Large intestine (tissue), 3 donors: ENCODE data around the gene NRIP3. TPM values are rescaled to one million over a fixed set of nuclear protein-coding genes. Genes with fewer than 3 reads are reported as not detected.
"Not testable (repeated sequence)": the region's sequence is repeated elsewhere in the genome, so short reads cannot be mapped to it uniquely, and the experiment has no call there.

Experiments
- DNase-seq, 2 donors: peaks; one replicate each; pipeline versions ENCODE4 v3.0.0 to v3.0.0-alpha.2; 2013
- H3K27ac ChIP-seq: one replicate; pipeline ENCODE4 v1.5.1; 2013; ENCODE audit warnings: low read length
- H3K27me3 ChIP-seq: 2 replicates; pipeline ENCODE4 v1.6.1; 2013; ENCODE audit warnings: low read length; ENCODE audit not compliant: control insufficient read depth, insufficient read depth
- H3K36me3 ChIP-seq: 2 replicates; pipeline ENCODE4 v1.6.1; 2013; ENCODE audit warnings: low read length; ENCODE audit not compliant: control insufficient read depth, insufficient read depth
- H3K4me1 ChIP-seq: one replicate; pipeline ENCODE4 v1.6.1; 2013; ENCODE audit warnings: low read length; ENCODE audit not compliant: control insufficient read depth, insufficient read depth
- H3K4me3 ChIP-seq: one replicate; pipeline ENCODE4 v1.5.1; 2013; ENCODE audit warnings: low read length
- H3K9me3 ChIP-seq: one replicate; pipeline ENCODE4 v1.6.1; 2013; ENCODE audit warnings: mild to moderate bottlenecking, low read depth, low read length, moderate library complexity; ENCODE audit not compliant: control insufficient read depth
- WGBS: methylation state at CpG from one replicate; pipeline ENCODE4 v1.1.5; 2013; ENCODE audit warnings: low lambda C conversion rate; ENCODE audit not compliant: insufficient coverage; 5-methylcytosine and 5-hydroxymethylcytosine counted together
- polyA plus RNA-seq: library from polyadenylated mRNA; unstranded; fragments of 120-200 nt; gene quantifications from one replicate; pipeline ENCODE4 v1.2.1, GENCODE V29; 2013

Gene NRIP3
- polyA plus RNA-seq, 1 donor = 0.78 TPM

- Histone ChIP-seq H3K27ac (peak overlapping the region; percentile 69), H3K27me3 (no peaks in the 10 kb centered on the region), H3K36me3 (peaks cover 20% of the 10 kb centered on the region), H3K4me1 (peaks cover 16% of the 10 kb centered on the region), H3K4me3 (no peak overlapping the region), H3K9me3 (no peaks in the 10 kb centered on the region)
- DNase-seq = peak; percentile 53 to 75
- WGBS = no CpG with 5 or more reads among the region's 2 CpGs
Measured at GRCh38 chr11:8959546-8960166, 44.1 kb downstream of the NRIP3 start.

DNA sequence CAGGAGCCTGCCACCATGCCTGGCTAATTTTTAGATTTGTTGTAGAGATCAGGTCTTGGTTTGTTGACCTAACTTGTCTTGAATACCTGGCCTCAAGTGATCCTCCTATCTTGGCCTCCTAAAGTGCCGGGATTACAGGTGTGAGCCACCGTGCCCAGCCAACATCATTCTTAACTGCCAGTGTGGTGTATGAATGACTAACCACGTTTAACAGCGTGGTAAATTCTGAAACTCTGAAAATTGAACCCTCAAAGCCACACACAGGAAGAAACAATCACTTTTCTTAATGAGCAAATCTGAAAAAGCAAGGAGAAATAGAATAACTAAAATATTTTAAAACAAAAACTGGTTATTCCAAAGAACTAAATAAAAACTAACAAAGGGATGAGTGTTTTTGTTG is 46.9 kb downstream of the NRIP3 start:
- H3K27ac ChIP-seq = no peak overlapping the region
- H3K27me3 ChIP-seq = no peaks in the 10 kb centered on the region
- no CpG with 5 or more reads among the region's 4 CpGs for WGBS
- no peak for DNase-seq
- no peaks in the 10 kb centered on the region for H3K9me3 ChIP-seq
- H3K4me3 ChIP-seq = no peak overlapping the region
- peaks cover 14% of the 10 kb centered on the region for H3K4me1 ChIP-seq
- H3K36me3 ChIP-seq = peaks cover 34% of the 10 kb centered on the region

- no peak overlapping the region for H3K4me3 ChIP-seq
- no peak for DNase-seq
- no CpG with 5 or more reads among the region's 3 CpGs for WGBS
- no peaks in the 10 kb centered on the region for H3K9me3 ChIP-seq
- H3K27ac ChIP-seq = no peak overlapping the region
- H3K4me1 ChIP-seq = no peaks in the 10 kb centered on the region
- H3K27me3 ChIP-seq = no peaks in the 10 kb centered on the region
- H3K36me3 ChIP-seq = peaks cover 26% of the 10 kb centered on the region
Measured at GRCh38 chr11:8948886-8949285, 54.9 kb downstream of the NRIP3 start.

- Histone ChIP-seq H3K4me3 (no peak overlapping the region), H3K4me1 (no peaks in the 10 kb centered on the region), H3K9me3 (no peaks in the 10 kb centered on the region), H3K27me3 (no peaks in the 10 kb centered on the region), H3K27ac (no peak overlapping the region), H3K36me3 (peaks cover 19% of the 10 kb centered on the region)
- DNase-seq = peak in 1 of 2 donors; percentile 5
- no CpG with 5 or more reads among the region's 4 CpGs for WGBS
Measured at GRCh38 chr11:8947230-8947943, 56.4 kb downstream of the NRIP3 start.

GRCh38 chr11:8942518-8943066 is 61.2 kb downstream of the NRIP3 start, which contains the start of gene ASCL3:
Gene ASCL3, minus strand, starts transcription at chr11:8943016. Its CDS starts 4,855 bp downstream, at chr11:8938161.
- Histone ChIP-seq H3K4me1 (no peaks in the 10 kb centered on the region), H3K4me3 (no peak within 1 kb of the TSS), H3K9me3 (no peaks in the 10 kb centered on the region), H3K36me3 (peaks cover 5% of the 10 kb centered on the region), H3K27ac (no peak within 1 kb of the TSS), H3K27me3 (no peaks in the 10 kb centered on the region)
- 93% methylated on average over 2 of the region's 5 CpGs for WGBS
- no peak for DNase-seq

DNA sequence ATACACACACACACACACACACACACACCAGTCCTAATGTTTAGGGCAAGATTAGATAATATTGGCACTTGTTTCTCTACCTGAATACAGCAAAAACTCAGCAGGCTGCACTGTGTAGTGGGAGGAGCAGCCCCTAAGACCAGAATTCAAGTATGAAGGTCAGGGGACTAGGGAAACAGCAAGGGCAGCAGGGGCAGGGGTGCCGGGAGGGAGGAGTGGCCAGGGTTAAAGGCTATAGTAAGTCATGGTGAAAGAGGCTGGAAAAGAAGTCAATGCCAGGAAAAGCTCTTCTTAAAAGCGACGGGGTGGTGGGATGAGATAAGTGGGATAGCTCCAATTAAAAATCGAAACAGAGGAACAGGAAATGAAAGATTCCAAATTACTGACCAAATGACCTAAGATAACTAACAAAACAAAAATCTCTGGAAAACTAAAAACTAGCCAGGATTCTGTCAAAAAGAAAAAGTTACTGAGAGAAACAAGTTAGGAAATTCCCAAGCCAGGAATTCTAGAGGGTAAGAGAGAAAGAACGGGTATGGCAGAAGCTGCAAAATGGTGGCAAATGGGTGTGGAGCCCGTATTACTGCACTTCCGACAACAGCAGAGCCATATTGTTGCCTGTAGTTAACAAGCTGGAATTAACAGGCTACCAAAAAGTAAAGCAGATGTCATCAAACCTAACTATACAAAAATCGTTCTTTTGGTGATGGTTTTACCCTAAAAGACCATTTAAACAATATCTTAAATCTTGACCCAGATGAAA is 62.3 kb downstream of the NRIP3 start:
- no peaks in the 10 kb centered on the region for H3K27me3 ChIP-seq
- DNase-seq = no peak
- H3K9me3 ChIP-seq = no peaks in the 10 kb centered on the region
- no peaks in the 10 kb centered on the region for H3K4me1 ChIP-seq
- H3K4me3 ChIP-seq = no peak overlapping the region
- H3K27ac ChIP-seq = no peak overlapping the region
- H3K36me3 ChIP-seq = no peaks in the 10 kb centered on the region
- 76% methylated on average over 6 of the region's 8 CpGs for WGBS

DNA sequence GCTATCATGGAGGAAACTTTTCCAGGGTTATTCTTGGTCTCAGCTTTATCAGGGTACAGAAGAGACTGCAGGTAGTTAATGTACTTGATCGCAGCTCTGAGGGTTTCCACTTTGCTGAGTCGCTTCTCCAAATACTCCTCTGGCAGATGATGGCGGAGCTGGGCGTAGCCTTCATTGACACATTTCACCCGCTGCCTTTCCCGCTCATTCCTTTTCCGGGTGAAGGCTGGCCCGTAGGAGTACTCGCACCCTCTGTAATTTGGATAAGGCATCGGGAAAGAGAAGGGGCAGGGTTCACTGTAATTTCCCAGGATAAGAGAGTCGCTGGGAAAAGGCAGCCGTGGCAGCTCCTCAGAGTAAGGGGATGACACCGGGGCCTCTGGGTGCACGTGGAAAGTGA is 66.1 kb downstream of the NRIP3 start:
- Histone ChIP-seq H3K4me1 (peaks cover 3% of the 10 kb centered on the region), H3K4me3 (no peak overlapping the region), H3K27me3 (no peaks in the 10 kb centered on the region), H3K9me3 (no peaks in the 10 kb centered on the region), H3K27ac (no peak overlapping the region), H3K36me3 (no peaks in the 10 kb centered on the region)
- WGBS = no CpG with 5 or more reads among the region's 14 CpGs
- DNase-seq = no peak

- DNase-seq = no peak
- H3K4me1 ChIP-seq = peaks cover 3% of the 10 kb centered on the region
- no peak overlapping the region for H3K27ac ChIP-seq
- no peaks in the 10 kb centered on the region for H3K36me3 ChIP-seq
- H3K9me3 ChIP-seq = no peaks in the 10 kb centered on the region
- H3K27me3 ChIP-seq = no peaks in the 10 kb centered on the region
- WGBS = 86% methylated on average over 1 of the region's 10 CpGs
- H3K4me3 ChIP-seq = no peak overlapping the region
Measured at GRCh38 chr11:8937159-8937558, 66.6 kb downstream of the NRIP3 start.

GRCh38 chr11:8935789-8936188 is 68.0 kb downstream of the NRIP3 start:
- not testable (repeated sequence) for DNase-seq, H3K4me3 ChIP-seq, H3K27me3 ChIP-seq, H3K9me3 ChIP-seq, H3K4me1 ChIP-seq, H3K27ac ChIP-seq, H3K36me3 ChIP-seq
- WGBS = no CpG with 5 or more reads among the region's 2 CpGs

DNA sequence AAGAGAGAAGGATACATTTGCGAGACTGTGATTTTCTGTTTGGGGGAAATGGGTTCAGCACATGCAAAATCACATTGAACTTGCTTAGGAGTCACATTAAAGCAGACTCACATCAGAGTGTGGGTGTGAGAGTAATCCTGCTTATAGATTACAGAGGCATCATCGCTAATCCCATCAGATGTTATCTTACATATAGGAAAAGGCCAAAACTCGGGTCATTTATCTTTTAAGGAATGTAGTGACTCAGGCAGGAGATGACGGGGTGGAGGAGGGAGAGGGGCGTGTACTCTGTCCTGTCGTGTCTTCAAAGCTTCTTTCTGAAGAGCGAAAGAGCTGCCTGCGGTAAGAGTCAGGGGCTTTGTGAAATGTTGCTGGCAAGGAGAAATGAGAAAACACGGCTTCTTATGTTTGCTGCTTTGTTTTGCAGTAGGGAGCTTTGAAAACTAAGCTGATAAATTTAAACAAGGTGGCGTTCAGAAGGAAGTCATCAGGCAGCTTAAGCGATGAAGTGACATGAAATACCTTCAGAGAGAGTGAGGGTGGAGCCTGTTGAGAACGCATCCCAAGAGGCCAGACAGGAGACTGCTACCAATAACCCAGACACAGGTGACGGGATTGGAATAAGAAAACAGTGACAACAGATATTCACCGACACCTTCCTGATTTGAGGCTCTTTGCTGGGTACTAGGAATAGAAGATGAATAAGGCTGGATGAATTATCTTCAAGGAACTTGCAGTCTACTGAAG is 68.9 kb downstream of the NRIP3 start:
- WGBS = 39% methylated on average over 5 of the region's 14 CpGs
- Histone ChIP-seq H3K9me3 (no peaks in the 10 kb centered on the region), H3K4me1 (peaks cover 3% of the 10 kb centered on the region), H3K4me3 (no peak overlapping the region), H3K36me3 (no peaks in the 10 kb centered on the region), H3K27me3 (no peaks in the 10 kb centered on the region), H3K27ac (no peak overlapping the region)
- DNase-seq = peak in 1 of 2 donors; percentile 46
